Head of caudate nucleus (tissue), 42 donors: Measurements from ENCODE around the gene CELSR2.

Experiments used
- DNase-seq, 42 donors: peaks; one replicate each; pipeline versions ENCODE4 v3.0.0 to v3.0.0-alpha.2; 2020 to 2021; ENCODE audit warnings: mixed read lengths in 7 of 42
- intact Hi-C: fragments of 100-400 bp; cut with DNase I; formaldehyde crosslinking; loops from one replicate; pipeline ENCODE4 v1.15.0; 2022

CELSR2 gene

DNA sequence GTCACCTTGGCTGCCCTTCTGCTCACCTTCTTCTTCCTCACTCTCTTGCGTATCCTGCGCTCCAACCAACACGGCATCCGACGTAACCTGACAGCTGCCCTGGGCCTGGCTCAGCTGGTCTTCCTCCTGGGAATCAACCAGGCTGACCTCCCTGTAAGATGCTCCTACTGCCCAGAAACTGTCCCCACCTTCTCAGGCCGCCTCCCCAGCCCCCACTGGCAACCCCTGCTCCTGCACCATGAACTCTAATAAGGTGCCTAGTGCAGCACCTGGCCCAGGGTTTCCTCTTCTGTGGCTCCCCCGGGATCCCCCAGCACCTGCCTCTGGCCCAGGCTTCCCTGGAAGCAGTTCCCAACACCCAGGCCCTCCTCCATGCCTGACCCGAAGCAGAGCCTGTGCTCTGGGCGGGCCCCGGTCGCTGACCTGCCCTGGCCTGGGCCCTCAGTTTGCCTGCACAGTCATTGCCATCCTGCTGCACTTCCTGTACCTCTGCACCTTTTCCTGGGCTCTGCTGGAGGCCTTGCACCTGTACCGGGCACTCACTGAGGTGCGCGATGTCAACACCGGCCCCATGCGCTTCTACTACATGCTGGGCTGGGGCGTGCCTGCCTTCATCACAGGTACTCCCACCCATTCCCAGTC is 20.8 kb downstream of the CELSR2 start:
- intact Hi-C loops = loop anchor here (10.0 kb wide), 3 partner anchors 125 to 265 kb away; partner anchors contain the start of genes ELAPOR1, GPR61 and SORT1
- DNase-seq = no peak

DNA sequence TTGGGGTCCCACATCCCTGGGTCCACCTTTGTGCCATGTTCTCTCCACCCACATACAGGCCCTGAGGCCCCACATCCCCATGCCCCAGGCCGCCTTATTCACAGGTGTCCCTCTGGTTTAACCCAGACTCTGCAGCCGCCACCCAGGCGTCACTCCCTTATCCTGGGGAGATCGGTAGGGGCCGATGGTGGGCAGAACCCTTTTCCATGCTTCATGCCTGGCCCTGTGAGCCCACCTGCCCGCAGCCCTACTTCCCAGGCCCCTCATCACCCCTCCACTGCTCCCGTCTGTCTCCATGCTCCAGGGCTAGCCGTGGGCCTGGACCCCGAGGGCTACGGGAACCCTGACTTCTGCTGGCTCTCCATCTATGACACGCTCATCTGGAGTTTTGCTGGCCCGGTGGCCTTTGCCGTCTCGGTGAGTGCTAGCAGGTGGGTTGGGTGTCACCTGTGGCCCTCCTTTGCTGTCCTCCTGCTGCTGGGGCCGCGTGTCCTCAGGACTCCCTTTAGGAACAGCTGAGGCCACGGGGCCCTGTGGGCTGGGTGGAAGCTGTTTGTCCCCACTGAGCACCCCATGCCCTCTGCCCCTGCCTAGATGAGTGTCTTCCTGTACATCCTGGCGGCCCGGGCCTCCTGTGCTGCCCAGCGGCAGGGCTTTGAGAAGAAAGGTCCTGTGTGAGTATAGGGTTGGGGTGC is 21.4 kb downstream of the CELSR2 start:
- DNase-seq = no peak
- intact Hi-C loops = loop anchor here (10.0 kb wide), 1 partner anchor 264 kb away; the partner anchor contains the start of gene GPR61

DNA sequence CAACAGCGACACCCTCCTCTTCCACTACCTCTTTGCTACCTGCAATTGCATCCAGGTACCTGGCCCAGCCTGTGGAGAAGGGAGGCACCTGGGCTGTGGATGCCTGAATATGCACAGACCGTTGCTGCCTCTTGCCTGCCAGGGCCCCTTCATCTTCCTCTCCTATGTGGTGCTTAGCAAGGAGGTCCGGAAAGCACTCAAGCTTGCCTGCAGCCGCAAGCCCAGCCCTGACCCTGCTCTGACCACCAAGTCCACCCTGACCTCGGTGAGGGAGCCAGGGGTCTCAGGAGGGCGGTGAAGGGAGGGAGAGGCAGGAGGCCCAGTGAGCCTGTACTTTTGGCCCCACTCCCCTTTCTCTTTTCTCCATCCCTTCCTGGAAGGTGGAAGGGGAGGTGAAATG is 22.1 kb downstream of the CELSR2 start:
- no peak for DNase-seq
- intact Hi-C loops = loop anchor here (10.0 kb wide), 1 partner anchor 263 kb away; the partner anchor contains the start of gene GPR61

DNA sequence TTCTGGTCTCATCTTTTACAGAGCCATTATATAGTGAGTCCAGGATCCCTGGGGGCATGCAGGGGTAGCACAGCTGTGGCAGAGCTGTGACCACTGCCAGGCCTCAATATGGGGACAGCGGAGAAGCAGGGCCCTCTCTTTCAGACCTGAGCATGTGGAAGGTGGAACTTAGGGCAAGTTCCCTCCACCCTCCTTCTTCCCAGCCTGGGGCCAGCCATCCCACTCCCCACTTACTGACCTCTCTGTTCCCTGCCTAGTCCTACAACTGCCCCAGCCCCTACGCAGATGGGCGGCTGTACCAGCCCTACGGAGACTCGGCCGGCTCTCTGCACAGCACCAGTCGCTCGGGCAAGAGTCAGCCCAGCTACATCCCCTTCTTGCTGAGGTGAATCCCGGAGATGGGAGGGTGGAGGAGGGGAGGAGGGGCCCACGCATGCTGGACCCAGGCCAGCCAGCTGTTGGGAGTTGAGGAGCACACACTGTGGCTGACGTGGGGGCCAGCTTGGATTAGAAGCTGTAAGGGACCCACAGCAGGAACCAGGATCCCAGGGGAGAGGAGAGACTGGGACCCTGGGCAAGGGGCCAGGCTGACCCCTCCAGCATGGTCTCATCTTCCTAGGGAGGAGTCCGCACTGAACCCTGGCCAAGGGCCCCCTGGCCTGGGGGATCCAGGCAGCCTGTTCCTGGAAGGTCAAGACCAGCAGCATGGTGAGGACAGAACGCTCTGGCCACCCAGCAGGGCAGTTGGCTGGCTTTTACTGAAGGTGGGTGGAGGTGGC is 22.9 kb downstream of the CELSR2 start:
- intact Hi-C loops = loop anchor here (10.0 kb wide), 1 partner anchor 263 kb away; the partner anchor contains the start of gene GPR61
- DNase-seq = peak in 1 of 42 donors; percentile 21

DNA sequence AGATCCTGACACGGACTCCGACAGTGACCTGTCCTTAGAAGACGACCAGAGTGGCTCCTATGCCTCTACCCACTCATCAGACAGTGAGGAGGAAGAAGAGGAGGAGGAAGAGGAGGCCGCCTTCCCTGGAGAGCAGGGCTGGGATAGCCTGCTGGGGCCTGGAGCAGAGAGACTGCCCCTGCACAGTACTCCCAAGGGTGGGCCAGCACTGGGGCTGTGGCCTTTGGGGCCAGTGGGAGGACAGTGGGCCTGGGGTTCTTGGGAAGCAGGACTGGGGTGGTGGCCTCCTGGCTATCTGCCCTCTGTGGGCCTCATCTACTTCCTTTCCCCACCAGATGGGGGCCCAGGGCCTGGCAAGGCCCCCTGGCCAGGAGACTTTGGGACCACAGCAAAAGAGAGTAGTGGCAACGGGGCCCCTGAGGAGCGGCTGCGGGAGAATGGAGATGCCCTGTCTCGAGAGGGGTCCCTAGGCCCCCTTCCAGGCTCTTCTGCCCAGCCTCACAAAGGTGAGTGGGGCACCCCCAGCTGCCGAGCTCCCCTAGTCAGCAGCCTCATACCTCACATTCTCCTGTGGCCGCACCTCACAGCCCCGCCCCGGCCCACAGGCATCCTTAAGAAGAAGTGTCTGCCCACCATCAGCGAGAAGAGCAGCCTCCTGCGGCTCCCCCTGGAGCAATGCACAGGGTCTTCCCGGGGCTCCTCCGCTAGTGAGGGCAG is 23.6 kb downstream of the CELSR2 start:
- DNase-seq = no peak
- intact Hi-C loops = loop anchor here (10.0 kb wide), 1 partner anchor 262 kb away; the partner anchor contains the start of gene GPR61

DNA sequence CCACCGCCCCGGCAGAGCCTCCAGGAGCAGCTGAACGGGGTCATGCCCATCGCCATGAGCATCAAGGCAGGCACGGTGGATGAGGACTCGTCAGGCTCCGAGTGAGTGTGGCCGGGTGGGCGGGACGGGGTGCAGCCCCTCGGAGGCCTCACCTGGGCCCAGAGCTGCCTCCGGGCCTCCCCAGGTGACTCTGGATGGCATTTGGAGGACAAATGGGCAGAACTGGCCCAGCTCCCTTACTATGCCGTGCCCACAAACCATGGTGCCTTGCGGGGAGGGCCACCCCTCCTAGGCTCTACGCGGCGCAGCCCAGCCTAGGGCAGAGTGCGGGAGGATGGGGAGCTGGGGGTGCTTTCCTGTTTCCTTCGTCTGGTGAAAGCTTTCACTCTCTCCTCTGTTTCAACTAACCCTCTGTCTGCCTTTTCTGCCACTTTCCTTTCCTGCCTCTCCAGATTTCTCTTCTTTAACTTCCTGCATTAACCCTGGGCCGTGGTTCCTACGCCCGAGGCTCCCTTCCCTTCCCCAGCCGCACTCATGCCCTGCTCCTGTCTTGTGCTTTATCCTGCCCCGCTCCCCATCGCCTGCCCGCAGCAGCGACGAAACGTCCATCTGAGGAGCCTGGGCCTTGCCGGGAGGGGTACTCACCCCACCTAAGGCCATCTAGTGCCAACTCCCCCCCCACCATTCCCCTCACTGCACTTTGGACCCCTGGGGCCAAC is 24.4 kb downstream of the CELSR2 start:
- no peak for DNase-seq
- intact Hi-C loops = loop anchor here (10.0 kb wide), 1 partner anchor 261 kb away; the partner anchor contains the start of gene GPR61

DNA sequence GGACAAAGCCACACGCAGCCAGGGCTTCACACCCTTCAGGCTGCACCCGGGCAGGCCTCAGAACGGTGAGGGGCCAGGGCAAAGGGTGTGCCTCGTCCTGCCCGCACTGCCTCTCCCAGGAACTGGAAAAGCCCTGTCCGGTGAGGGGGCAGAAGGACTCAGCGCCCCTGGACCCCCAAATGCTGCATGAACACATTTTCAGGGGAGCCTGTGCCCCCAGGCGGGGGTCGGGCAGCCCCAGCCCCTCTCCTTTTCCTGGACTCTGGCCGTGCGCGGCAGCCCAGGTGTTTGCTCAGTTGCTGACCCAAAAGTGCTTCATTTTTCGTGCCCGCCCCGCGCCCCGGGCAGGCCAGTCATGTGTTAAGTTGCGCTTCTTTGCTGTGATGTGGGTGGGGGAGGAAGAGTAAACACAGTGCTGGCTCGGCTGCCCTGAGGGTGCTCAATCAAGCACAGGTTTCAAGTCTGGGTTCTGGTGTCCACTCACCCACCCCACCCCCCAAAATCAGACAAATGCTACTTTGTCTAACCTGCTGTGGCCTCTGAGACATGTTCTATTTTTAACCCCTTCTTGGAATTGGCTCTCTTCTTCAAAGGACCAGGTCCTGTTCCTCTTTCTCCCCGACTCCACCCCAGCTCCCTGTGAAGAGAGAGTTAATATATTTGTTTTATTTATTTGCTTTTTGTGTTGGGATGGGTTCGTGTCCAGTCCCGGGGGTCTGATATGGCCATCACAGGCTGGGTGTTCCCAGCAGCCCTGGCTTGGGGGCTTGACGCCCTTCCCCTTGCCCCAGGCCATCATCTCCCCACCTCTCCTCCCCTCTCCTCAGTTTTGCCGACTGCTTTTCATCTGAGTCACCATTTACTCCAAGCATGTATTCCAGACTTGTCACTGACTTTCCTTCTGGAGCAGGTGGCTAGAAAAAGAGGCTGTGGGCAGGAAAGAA is 25.5 kb downstream of the CELSR2 start:
- intact Hi-C loops = loop anchor here (5.0 to 10.0 kb wide), 2 partner anchors 37 to 260 kb away; partner anchors contain the start of gene GPR61
- DNase-seq = peak in 4 of 42 donors; percentile 27 to 60 (median 49)

GRCh38 chr1:109275706-109276345 is 26.5 kb downstream of the CELSR2 start:
- DNase-seq = no peak
- intact Hi-C loops = loop anchor here (5.0 to 10.0 kb wide), 2 partner anchors 36 to 259 kb away; partner anchors contain the start of gene GPR61

GRCh38 chr1:109277434-109278204 is 28.3 kb downstream of the CELSR2 start:
- peak in 41 of 42 donors; percentile 66 to 95 (median 87) for DNase-seq
- intact Hi-C loops = loop anchor here (5.0 to 10.0 kb wide), 2 partner anchors 35 to 257 kb away; partner anchors contain the start of gene GPR61

DNA sequence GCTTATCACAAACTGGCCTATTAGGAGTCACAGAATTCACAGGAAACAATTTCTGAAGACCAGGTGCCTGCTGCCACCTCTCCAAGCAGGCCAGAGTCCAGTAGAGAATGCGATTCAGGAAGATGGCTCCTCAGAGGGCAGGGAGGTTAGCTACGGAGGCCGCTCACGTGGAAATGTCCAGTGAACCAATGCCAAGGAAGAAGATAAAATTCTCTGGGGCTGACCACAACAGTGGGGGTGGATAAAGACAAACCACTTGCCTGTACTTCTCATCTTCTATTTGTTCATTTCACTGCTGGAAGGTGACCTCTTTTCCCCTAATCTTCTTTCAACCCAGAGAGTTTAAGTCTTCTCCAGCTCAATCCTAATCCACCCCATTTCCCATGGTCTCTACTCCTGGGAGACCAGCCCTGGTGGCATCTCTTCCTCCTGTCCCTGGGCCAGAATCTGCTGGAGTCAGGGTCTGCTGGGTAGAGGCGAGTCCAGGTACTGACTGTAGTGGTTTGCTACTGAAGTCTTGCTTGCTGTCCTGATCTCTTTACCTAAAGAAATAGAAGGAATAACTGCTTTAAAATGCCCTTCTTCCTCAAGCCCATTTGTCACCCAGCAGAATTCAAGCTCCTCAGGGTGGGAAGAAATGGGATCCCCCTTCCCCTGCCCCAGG is 30.4 kb downstream of the CELSR2 start:
- no peak for DNase-seq
- intact Hi-C loops = loop anchor here (5.0 to 10.0 kb wide), 3 partner anchors 33 to 255 kb away; partner anchors contain the start of genes GPR61 and SORT1

GRCh38 chr1:109280862-109281261 is 31.5 kb downstream of the CELSR2 start:
- intact Hi-C loops = loop anchor here (5.0 kb wide), 1 partner anchor 116 kb away; the partner anchor contains the start of gene SORT1
- DNase-seq = peak in 1 of 42 donors; percentile 49

GRCh38 chr1:109281680-109282496 is 32.5 kb downstream of the CELSR2 start:
- DNase-seq = peak in 9 of 42 donors; percentile 45 to 68 (median 55)
- intact Hi-C loops = loop anchor here (5.0 kb wide), 1 partner anchor 115 kb away; the partner anchor contains the start of gene SORT1

- no peak for DNase-seq
- intact Hi-C loops = loop anchor here (5.0 kb wide), 1 partner anchor 115 kb away; the partner anchor contains the start of gene SORT1
These were observed 33.2 kb downstream of the CELSR2 start for GRCh38 chr1:109282497-109282951.
